Brain pericyte (primary cell): ENCODE results near the gene TCF7L1.
"Not testable (repeated sequence)": the region's sequence is repeated elsewhere in the genome, so short reads cannot be mapped to it uniquely, and the experiment has no call there.

Experiments used
- DNase-seq: peaks from one replicate; pipeline ENCODE4 v3.0.0-alpha.2; 2012; ENCODE audit warnings: low read depth, low spot score

Gene TCF7L1

DNA sequence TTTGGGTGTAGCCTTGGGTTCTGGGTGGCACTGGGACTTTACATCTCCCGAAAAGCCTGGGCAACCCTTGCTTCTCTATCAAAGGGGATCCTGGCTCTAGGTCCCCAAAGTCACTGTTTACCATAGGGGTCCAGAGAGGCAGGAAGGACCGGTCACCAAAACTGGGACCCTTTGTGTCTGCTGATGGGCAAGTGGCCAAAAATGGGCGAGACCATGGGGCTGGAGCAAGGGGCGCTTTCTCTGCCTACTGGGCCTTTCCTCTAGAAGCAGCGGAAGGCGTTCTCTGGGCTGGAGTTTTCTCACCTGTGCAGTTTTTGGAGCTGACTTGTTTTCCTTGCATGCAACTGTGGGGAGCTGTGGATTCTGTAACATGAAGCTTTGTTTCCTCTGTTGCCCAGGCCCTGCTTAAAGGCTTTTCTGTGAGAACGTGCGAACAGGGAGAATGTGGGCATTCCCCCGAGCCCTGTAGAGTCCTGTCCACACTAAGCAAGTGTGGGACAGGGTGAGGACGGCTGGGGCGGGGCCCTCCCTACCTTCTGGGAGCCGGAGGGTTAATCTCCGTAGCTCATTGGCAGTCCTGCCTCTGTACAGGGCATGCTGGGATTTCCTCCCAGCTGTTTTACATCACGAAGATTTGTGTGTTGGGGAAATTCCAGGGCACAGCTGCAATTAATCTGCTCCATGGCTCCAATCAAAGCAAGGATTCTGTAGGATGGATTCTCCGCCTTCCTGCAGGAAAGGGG is 144.4 kb downstream of the TCF7L1 start:
- no peak for DNase-seq

DNA sequence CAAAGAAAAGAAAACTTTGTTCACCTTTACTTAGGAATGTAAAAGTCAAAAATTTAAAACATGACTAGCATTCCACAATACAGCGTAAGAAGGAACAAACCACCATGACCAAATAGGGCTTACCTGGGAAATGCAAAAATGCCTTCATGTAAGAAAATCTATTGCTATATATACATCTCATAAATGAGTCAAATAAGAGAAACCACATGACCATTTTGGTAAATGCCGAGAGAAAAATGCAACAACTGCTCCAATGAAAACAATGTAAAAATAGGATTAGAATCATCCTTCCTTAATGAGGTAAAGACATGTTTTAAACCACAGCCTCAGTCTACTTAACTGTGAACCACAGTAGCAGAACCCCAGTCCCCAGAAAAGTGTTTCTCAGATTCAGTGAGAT is 145.2 kb downstream of the TCF7L1 start:
- DNase-seq: no peak

DNA sequence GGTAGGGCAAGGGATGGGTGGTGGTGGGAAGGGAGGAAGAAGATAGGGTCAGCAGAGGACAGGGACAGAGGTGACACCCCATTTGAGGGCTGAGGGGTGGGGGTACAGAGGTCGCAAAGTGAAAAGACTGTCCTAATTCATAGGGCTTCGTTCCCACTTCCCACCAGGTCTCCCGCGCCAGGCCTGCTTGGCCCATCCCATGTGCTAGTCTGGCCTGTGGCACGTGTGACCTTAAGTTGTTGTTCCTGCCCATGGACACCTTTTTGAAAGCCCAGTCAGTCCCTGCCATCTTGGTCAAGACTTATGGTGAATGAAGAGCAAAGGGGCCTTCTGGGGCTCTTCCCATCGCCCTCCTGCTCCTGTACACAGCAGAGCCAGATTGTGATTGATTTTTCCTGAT is 148.4 kb downstream of the TCF7L1 start:
- no peak for DNase-seq

DNA sequence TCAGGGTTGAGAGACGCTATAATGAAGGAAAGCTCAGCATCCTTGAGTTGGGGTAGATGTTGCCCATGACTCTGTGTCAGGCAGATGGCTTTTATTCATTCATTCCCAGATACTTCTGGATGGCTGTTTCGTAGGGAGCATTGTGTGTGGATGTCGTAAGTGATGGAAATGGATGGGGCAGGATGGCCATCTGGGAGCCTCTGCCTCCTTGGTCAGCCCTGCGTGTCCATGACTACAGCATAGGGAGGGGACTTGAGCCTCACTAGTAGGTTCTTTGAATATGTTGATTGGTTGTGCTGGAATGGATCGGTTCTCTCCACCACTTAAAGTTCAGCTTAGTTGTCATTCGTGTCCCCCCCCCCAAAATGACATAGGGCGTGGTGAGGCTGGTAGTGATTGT is 149.7 kb downstream of the TCF7L1 start:
- DNase-seq: no peak

DNA sequence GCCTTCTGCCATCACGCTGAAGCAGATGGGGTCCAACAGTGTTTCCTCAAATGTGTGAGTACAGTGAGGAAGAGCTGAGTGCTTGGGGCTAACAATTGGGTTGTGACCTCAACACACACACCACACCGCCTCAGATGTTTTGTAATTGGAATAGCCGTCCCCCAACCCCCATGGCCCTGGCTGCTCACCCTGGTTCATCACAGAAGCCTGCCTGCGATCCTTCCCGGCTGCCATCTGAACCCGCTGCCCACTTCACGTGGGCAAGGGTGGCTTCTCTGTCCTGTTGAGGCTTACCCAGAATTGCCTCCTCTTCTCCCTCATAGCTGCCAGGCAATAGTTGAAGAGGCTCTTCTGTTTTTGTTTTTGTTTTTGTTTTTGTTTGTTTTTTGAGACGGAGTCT is 150.4 kb downstream of the TCF7L1 start:
- no peak for DNase-seq

DNA sequence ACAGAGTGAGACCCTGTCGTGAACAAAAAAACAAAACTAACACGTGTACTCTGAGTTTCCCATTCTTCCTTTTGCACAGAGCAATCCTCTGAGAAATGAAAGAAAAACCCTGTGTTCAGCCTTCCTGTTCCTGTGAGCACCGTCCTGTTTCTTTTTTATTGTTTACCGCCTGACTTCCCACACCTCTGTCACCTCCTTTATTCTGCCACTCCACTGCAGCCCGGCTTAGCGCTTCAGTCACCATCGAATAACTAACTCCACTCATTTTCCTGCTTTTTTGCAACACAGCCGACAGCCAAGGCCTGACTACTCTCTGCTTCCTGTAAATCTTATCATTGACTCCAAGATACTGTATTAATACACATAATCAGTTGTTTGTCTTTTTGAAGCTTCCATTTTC is 153.7 kb downstream of the TCF7L1 start:
- no peak for DNase-seq

DNA sequence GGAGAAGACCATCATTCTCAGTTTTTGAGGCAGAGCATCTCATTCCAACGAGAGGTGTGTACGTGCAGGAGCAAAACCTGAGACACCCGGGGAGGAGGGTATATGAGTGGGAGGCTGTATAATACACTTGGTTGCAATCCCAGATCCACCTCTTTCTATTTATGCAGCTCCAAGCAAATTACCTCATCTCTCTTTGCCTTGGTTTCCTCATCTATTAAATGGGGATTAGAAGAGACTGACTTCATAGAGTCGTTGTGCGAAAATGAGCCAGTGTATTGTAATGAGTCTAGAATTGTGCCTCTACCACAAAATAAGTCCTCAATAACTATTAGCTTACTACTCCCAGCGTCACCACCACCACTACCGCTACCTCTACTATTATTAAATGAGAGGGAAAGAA is 154.5 kb downstream of the TCF7L1 start:
- no peak for DNase-seq

DNA sequence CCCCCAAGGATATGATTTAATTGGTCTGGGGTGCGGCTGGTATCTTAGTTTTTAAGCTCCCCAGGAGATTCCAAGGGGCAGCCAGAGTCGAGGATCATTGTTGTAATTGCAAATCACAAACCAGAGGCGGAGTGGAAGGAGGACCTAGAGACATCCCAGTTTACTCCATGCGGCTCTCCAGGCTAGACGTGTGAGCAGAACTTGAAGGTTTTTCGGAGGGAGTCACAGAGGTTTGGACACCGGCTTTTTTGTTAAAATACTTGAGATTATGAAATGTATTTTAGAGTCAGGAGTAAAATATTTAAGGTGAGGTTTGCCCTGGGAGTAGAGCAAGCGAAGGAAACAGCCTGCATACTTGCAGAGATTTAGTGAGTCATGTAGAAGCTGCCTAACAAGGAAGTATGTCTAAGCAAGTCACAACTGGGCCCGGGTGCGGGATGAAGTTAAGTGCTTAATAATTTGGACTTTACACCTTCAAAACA is 155.1 kb downstream of the TCF7L1 start:
- DNase-seq: no peak

DNA sequence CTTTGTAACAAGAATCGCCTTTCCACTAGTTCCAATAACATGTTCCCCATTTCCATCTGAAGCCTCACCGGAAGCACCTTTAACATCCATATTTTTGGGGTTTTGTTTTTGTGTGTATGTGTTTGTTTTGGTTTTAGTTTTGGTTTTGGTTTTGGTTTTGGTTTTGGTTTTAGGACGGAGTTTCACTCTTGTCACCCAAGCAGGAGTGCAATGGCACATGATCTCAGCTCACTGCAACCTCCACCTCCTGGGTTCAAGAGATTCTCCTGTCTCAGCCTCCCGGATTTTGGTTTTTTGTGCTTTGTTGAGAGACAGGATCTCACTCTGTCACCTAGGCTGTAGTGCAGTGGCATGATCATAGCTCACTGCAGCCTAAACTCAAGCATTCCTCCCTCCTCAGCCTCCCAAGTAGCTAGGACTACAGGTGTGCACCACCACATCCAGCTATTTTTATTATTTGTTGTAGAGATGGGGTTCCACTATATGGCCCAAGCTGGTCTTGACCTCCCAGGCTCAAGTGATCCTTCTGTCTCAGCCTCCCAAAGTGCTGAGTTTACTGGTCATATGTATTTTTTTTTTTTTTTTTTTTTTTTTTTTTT is 158.3 kb downstream of the TCF7L1 start:
- no peak for DNase-seq

DNA sequence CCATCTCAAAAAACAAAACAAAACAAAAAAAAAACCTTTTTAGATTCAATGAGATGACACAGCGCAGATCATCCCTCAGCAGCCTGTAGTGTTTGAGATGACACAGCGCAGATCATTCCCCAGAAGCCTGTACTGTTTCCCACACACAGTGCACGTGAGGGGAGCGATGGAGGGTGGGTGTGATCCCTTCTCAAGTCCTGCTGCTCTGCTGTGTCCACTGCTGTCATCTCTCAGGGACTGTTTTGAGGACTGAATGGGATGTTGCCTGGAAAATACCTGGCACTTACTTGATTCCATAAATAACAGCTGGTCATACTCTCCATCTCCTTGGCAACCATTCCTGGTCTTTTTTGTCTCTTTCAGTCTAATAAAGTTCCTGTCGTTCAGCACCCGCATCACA is 168.9 kb downstream of the TCF7L1 start:
- no peak for DNase-seq

DNA sequence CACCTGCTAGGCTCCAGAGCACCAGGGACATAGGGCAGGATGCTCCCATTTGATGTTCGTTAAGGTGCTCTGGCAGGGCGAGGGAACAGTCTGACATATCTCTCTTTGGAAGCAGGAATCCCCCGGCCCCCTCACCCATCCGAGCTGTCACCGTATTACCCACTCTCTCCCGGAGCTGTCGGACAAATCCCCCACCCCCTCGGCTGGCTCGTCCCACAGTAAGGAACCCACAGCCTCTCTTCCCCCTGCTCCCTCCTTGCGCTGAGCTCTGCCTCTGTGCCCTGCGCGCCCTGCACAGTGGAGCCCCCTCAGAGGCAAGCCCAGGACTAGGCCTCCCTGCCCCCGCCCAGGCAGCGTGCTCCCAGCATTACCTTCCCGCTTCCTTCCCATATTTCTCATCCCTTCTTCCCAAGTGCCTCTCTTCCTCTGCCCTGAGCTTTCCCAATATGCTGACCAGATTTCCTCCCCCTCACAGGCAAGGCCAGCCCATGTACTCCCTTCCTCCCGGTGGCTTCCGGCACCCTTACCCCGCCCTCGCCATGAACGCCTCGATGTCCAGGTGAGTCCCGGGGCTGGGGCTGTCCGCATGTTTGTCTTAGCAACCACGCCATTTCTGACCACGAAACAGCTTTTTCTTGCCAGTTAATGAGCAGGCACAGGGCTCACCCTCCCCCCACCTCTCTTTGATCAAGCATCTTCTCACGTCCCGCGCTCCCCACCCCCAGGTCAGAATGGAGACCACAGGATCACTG is 170.8 kb downstream of the TCF7L1 start:
- no peak for DNase-seq

DNA sequence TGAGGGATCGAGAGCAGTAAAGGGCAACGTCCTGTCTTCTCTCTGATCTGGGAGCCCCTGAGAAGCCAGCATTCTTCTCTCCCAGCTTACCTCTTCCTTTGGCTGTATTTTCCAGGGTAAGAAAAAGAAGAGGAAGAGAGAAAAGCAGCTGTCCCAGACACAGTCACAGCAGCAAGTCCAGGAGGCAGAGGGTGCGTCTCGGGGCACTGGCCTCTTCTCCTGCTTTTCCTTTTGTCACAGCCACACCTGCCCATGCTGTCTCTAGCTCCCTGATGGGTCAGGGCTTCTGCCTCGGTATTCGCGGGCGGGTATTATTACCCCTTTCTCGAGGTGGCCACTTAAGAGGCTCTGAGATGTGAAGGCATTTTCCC is 174.3 kb downstream of the TCF7L1 start:
- no peak for DNase-seq

DNA sequence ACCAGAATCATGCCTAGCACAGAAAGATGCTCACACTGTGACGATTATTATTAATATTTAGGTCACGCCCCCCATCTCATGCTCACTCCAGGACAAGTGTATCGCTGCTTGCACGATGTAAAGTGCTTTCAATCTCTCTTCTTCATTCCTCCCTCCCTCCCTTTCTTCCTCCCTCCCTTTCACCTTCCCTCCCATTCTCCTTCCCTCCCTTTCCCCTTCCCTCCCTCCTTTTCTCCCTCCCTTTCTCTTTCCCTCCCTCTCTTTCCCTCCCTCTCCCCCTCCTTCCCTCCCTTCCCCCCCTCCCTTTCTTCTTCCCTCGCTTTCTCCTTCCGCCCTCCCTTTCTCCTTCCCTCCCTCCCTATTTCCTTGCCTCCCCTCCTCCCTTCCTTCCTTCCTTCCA is 175.0 kb downstream of the TCF7L1 start:
- no peak for DNase-seq

DNA sequence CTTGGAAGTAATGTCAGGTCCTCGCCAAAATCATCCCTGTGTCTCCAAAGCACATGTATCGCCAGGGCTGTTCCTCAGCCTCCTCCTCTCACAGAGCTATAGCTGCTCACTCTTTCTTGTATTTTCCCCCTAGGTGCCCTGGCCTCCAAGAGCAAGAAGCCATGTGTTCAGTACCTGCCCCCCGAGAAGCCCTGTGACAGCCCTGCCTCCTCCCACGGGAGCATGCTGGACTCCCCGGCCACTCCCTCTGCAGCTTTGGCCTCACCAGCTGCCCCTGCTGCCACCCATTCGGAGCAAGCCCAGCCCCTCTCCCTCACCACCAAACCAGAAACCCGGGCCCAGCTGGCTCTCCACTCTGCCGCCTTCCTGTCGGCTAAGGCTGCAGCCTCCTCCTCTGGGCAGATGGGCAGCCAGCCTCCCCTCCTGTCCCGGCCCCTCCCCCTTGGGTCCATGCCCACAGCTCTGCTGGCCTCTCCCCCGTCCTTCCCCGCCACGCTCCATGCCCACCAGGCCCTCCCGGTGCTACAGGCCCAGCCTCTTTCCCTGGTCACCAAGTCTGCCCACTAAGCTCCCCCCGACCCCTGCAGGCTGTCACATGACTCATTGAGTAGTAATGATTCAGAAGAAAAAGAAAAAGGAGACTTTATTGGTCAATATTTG is 175.8 kb downstream of the TCF7L1 start:
- DNase-seq: no peak

DNA sequence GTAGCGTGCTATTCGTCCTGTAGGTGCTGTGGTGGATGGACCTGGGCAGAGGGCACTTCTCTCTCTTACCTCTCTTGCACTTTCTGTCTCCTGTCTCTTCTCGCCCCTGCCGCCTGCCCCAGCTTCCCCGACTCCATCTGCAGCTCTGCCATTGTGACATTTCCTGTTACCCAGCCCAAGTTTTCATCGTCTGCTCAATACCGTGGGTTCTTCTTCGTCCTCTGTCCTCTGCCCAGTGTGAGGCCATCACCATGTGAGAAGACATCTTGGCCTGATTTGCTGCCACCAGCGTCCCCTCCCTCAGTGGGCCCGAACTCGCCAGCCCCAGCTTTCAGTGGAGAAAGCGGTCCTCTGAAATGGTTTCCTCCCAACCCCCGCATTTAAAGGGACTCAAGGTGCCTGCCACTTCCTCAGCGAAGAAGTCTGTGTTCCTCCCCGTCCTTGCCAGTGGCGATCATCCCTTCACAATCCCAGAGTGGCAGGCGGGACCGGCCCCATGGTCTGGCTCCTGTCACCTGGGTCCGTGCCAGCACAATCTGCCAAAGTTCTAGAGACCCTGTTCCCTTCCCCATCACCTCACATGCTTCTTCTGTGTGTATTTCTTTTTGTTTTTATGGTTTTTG is 176.6 kb downstream of the TCF7L1 start:
- DNase-seq: no peak

DNA sequence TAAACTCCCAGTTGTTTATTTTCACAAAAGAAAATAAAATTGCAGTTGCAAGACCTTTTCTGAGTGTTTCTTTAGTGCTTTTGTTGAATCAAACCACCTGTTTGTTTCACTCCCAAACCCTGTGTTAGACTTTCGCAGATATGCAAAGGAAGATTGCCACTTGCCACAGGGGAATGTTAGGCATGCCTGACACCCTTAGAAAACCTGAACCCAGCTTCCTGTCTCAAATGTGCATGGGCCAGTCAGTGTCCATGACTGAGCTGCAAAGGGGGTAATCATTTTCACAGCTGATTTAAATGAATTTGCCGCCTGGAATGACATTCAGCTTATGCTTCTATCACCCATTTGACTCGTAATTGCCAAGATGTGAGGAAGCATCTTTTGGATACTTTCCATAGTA is 177.1 kb downstream of the TCF7L1 start:
- no peak for DNase-seq

DNA sequence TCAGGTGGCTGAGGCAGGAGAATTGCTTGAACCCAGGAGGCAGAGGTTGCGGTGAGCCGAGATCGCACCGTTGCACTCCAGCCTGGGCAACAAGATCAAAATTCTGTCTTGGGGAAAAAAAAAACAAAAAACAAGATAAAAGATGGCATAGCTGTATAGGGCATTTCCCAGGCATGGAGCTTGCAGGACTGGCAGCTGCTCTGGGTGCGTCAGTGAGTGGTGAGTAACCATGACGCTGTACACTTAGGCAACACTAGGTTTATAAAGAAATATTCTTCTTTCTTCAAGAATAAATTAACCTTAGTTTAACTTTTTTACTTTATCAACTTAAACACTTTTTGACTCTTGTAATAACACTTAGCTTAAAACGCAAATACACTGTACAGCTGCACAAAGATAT is 179.2 kb downstream of the TCF7L1 start:
- DNase-seq: no peak

DNA sequence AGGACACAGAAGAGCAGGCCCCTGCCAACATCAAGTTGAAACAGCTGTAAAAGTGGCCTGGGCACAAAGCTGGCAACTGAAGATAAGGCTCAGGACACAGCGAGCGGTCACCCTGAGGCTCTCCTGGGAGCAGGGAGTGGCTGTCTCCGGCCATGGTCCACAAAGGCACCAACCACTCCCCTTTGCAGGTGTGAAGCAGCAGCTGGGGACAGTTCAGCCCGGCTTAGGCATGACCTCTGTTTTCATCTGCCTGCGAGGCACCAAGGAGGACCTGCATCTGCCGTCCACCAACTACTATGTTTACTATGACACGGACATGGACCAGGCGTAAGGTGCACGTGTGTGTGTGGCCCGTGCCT is 181.7 kb downstream of the TCF7L1 start:
- no peak for DNase-seq

DNA sequence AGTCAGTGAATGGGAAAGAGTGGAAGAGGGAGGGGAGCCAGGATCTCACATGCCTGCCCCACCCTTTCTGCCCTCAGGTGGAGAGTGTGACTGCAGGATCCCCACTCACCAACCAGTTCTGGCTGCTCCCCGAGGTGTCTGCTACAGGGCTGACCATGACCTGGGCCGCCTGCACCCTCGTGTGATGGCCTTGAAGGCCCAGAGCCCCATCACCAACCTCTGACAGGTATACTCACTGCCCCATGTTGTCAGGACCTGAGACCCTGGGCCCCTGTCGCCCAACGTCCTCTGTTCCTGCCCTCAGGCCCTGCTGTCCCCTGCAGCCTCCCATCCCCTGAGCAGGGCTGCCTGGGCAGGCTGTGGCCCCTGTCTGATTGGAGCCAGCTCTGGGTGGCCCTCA is 182.7 kb downstream of the TCF7L1 start:
- not testable (repeated sequence) for DNase-seq

DNA sequence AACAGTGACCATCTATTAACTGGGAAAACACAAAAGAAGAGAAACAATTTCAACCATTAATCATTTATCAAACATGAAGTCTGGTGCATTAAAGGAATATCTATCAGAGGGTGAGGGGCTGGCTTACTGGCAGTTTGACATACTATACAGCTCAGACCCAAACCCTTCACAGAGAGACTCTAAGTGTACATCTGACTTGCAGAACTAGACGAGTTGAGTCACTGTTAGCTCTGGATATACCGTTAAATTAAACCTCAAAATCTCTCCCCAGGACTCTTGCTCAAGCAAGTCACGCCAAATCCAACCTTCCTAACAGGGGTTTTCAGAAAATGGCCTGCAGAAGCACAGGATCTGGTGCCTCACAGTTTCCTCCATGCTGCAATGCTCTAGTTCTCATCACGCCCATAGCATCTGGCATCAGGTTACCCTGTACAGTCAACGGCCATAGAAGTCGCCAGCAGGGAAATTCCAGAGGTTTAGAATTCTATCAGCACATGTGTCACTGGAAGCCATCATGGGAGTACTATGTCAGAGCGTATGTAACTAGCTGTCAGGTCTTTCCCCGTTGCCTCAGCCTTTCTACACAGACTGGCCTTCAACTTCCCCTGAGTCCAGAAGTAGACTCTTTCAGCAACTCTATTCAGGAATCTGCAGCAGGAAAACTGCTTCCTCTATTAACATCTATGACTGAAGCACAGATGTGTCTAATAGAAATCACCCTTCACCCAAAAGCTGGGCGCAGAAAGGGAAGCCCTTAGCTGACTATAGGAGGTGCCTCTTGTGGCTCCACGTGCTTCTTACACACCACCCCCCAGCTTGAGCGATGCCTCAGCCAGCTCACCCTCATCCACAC is 185.3 kb downstream of the TCF7L1 start:
- no peak for DNase-seq

DNA sequence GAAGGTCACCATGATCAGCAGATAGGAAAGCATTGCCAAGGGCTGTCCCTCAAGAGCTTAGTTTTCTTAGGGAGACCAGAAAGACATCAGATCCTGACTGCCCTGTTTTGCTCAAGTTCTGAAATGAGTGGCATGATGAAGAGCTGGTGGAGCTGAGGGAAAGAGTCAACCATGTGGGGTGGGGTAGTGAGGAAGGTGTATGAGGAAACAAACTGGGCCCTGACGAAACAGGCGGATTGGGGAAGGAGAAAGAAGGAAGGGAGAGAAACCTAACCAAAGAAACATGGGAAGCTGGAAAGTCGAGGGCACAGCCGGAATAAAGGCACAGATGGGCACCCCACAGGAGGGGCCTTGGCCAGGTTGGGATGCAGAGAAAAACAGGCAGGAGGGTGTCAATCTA is 186.6 kb downstream of the TCF7L1 start:
- no peak for DNase-seq
